GM18499 (cell line): ENCODE results near the gene CALU.

ENCODE experiments used
- ATAC-seq: cut with Tn5 transposase; IDR thresholded peaks from one replicate; pipeline ENCODE4 v1.9.1; 2021; ENCODE audit warnings: moderate number of reproducible peaks; ENCODE audit not compliant: insufficient read depth, unreplicated experiment

CALU gene

DNA sequence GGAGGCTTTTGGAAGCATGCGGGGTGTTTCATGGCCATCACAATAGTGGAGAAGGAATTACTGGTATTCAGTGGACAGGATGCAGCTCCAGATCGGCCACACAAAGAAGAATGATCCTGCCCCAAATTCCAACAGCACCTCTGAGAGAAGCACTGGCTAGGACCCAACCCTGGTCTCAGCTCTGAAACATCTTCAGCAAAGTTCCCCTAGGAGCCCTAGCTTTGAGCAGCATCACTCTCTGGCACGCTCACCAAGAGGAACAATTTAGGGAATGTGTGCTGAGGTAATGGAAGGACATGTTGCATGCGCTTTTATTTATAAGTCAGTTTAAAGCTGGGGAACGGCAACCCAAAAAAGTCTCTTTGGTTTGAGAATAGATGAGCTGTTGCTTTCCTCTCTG, 42.0 kb downstream of the CALU start:
- ATAC-seq = no peak

DNA sequence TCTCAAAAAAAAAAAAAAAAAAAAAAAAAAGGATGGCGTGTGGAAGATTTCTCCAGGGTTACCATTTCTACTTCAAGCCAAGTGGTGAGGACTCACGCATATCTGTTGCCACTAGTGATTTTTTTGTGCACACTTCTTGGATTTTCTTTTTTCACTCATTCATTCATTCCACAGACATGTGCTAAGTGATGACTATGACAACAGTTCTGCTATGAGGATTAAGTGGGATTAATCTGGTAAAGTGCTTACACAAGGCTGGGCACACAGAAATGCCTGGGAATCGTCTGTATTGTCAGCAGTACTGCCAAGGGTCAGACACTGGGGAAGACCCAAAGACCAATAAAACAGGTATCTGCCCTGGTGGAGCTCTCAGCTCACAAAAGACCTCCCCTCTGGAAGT, 42.7 kb downstream of the CALU start:
- no peak for ATAC-seq

DNA sequence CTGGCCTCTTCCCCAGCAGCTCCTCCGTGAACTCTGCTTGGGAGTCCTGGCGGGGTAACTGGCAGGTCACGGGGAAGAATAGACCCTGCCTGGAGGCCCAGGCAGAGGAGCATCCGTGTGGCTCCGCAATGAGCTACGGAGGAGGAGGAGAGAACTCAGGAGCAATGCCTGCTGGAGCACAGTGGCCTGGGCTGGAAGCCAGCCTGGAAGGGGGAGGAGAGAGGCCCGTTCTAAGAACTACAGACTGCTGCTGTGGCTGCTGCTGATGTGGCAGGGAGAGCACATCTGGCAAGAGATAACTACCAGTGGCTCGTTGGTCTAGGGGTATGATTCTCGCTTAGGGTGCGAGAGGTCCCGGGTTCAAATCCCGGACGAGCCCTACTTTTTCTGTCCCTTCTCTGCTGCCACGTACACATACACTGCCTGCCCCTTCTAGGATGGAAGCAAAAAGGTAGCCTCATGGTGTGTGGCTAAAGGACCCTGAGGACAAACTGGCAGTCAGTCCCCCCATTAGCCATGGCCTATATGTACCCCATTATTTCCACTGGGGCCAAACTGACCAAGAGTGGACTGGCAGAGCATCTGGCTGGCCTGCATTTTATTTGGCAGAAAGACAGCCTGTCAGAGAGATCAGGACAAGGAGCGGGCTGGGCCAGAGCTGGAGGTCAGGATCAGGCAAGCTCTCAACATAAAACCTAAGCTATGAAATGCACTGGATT, 44.1 kb downstream of the CALU start:
- ATAC-seq = no peak

DNA sequence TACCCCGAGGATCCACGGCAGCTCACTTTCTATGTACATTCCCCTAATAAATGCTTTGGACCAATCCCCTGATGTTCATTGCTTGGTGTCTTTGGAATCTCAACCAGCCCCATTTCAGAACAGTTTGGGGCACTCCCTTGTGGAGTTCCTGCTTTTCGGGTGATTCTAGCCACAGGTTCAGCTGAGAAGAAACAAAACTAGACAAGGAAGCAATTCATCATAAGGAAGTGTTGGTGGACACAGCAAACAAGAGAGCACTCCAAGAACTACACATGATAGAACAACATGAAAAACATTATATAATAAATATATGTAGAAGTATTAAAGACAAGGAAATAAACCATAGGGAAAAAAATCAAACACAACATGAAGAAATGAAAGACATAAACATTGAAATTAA, 46.6 kb downstream of the CALU start:
- ATAC-seq = no peak

DNA sequence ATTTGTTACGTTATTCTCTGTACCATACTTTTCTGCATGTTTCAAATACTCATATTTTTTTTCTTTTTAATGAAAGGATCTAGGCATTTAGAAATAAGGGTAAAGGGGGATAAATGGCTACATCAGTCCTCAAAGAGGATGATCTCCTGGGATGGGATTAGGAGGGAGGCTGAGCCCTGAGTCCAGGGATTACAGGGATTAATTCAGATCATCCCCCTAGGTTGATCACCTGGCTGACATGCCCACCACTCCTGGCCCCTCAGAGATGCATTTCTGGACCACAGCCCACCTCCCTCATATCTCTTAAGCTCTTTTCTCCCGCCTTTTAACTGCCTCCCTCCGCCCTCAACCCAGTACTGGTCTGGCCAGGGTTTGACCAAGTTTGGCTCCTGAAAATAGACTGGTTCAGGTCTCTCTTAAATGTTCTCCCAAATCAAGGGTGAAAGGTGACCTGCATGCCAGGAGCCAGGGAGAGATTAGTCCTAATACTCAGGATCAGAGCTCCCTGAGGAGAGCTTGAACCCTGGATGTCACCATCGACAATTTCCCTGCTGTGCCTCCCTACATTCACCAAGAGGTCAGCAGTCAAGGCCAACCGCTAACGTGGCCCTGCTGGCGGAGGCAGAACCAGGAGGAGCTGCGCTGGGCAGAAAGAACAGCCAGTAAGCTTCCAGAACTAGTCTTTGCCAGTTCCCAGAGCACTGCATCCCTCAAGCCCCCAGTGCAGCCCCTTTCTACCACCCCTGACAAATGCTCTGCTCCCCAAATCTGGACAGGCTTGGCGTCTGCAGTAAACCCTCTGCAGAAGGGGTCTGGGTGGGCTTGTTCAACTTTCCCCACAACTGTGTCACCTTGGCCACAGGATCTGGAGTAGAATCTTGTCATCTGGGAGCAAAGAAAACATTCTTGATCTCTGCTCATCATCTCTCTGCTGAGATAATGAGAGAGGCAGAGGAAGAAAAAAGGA, 49.6 kb downstream of the CALU start:
- no peak for ATAC-seq

DNA sequence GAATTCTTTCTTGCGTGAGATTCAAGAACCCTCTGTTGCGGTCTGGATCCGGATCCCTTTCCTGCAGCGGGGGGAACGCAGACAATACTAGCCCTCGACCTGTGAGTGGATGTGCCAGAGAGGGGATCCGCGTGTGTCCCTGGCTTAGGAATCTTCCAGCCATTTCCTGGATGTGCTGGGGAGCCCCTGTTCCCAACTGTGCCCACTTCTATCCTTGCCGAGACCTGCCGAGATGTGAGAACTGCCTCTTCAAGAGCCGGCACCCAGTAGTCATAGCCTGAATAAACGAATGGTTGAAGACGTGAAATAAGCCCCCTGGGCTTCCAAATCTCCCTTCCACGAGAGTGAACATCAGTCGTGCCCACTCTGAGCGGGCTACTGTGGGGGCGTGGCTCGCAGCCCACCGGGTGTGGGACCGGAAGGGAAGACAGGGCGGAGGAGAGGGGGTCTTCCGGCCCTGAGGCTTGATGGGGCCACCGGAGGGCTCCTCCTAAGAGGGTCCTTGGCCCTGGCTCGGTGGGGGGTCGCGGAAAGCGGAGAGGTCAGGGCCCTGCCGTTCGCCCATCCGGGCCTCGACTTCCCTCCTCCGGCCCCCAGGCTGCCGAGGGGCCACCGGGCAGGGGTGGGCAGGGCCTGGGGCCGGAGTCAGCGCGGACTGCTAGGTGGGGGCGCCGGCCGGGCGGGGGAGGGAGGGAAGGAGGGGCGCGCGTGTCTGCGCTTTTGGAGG, 51.3 kb downstream of the CALU start:
- ATAC-seq = no peak

DNA sequence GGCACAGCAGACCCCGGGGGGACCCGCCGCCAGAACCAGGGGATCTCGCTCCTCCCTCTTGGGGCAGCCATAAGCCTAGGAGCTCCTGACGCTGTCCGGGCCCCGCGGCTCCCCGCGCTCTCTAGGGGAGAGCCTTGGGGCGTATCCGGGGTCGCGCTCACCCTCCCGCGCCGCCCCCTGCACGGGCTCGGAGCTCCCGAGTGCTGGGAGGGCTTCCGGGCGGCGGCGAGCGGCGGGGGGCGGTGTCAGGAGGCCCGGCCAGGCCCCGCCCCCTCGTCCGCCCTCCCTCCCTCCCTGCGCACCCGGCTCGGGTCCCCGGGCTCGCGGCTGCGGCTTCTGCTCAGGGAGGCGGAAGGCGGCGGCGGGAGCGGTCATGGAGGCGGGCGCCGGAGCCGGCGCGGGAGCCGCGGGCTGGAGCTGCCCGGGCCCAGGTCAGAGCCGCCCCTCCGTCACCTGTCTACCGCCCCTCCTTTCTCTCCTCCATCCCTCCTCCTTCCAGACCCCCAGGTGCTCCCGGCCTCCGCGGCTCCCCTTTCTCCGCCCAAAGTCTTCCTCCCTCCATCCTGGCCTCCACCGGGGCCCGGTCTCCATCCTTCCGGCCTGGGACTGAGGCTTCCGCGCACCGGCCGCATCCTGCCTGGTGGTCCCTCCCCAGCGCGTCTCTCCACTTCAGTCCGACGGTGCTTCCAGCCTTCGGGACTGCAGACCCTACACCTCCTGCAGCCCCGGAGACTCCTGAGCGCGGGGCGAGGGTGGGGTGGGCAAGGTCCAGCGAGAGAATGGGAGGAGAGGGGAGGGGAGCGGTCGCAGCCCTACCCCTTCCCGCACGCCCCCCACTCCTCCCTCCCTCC, 52.2 kb downstream of the CALU start, which contains the start of gene CCDC136:
CCDC136 (plus strand) TSS at position 848 of the 851 bp plus-strand sequence. CDS start 444 bp downstream, outside the sequence.
- no peak for ATAC-seq

DNA sequence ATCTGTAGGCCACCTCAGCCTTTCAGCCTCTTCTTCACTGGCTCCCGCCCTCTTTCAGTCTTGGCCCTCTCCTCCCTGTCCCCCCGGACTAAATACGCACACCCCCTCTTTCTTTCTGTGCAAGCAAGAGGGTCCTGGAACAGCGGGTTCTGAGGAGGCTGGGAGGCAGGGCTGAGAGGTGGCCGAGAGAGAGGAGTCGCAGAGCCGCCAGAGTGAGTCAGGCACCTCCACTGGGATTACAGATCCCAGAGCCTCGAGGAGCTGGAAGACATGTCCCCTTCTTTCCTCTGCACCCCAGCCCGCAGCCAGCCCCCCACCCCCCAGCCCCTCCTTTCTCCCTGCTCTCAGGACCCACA, 52.8 kb downstream of the CALU start:
- ATAC-seq = no peak

DNA sequence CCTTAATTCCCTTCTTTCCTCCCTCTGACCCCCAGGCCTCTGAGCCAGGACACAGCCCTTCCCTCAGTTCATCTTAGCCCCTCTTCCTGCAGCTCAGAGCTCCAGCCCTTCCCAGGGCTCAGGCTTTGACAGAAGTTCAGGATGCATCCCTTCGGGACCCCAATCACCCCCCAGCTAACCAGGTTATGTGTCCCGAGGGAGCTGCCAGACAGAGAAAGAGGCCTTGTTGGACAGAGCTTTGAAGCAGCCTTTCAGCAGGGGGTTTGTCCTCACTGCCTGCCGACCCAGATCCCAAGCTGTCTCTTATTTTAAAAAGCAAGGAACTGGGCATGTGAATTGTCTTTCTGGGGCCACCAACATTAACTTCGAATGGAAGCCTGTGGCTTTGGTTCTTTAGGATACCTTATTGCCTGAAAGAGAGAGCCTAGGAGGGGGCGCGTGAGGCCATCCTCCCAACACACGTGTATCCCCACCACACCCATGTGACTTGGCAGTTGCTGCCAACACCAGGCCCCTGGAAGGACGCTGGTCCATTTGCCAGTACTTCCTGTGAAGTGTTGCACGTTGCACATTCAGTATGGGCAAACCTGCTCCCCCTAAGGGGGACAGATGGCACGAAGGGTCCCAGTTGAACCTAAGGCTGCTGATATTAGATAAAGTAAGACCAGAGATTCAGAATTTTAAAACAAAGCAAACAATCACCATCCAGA, 53.5 kb downstream of the CALU start:
- ATAC-seq = no peak

DNA sequence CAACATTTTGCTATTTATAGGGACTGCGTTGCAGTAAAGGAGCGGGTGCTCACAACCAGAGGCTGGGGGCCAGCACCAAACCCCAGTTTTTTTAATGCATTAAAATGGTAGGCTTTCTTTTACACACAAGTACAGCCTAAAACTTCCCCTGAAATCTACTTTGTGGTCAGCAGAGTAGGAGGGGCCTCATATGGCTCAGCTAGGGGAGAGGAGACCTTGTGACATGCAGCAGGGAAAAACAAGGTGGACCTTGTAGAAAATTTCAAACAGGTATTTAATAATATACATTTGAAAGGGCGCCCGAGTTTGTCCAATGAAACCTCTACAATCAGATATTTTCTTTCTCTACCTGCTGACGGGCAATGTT, 54.0 kb downstream of the CALU start:
- ATAC-seq = no peak

DNA sequence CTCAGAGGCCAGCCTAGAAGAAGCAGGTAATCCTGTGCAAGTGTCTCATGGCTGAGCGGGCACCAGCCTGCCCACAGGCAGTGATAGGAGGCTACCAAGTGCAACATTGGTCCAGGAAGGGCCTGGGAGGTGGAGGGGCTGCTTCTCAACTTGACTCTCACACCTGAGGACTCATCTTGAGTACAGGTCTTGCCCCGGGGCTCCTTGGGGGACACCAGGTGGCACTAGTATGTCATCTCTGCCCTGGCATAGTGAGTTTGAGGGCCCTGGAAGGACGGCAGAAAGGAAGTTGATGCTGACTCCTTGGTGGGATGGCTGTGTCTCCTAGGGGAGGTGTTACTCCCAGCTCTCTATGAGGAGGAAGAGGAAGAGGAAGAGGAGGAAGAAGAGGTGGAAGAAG, 54.9 kb downstream of the CALU start:
- ATAC-seq = no peak

DNA sequence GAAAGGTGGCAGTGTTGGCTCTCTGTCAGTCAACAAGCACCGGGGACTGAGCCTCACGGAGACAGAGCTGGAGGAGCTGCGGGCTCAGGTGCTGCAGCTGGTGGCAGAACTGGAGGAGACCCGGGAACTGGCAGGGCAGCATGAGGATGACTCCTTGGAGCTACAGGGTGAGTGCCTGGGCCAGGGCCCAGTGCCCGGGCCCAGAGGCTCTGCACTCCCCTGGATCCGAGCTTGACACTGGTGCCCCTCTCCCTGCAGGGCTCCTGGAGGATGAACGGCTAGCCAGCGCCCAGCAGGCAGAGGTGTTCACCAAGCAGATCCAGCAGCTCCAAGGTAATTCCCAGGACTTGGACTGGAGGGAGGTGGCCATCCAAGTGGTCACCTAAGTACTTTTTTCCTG, 55.3 kb downstream of the CALU start:
- ATAC-seq = no peak

DNA sequence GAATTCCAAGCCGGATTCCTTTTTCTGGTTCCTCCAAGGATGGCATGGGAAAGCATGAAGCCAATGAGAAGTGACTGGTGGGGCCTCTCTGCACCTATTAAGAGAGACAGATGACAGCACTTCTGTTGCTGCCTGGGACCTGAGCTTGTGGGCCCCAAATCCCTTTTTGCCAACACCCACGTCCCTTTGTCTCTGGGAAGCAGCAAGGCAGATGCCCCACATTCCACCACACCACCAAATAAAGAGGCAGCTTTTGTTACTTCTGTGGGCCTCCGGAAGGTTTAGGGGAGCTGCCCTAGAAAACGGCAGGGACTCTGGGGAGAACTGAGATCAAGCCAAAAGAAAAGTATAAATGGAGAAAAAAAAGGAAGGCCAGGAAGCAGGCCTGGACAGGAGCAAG, 56.0 kb downstream of the CALU start:
- ATAC-seq = no peak

DNA sequence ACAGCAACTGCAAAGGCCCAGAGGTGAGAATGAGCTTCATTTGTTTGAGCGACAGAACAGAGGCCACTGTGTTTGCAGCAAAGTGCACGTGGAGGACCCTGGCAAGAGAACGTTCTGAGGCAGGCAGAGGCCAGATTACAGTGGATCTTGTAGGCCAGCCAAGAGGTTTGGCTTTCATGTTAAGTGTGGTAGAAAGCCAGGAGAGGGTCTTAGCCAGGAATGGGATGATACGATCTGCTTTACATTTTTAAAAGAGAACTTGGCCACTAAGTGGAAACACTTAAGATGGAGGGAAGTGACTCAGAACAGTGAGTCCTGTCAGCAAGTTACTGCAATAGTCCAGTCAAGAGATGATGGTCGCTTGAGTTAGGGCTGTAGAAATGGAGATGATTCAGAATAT, 57.2 kb downstream of the CALU start:
- ATAC-seq = no peak

DNA sequence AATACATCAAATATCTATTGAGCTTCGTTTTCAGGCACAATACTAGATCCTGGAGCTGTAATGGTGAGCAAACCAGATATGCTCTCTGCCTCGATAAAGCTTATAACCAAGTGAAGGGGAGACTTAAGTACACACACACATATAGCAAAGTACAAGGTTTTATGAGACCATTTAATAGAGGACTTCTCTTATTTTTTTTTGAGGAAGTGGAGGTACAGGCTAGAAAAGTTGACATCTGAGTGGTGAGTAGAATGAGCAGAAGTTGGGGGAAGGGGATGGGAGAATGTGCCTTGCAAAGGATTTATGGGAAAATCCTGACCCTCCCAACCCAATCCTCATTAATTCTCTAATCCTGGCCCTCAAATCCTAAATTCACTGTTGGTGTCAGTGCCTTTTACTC, 60.3 kb downstream of the CALU start:
- no peak for ATAC-seq

DNA sequence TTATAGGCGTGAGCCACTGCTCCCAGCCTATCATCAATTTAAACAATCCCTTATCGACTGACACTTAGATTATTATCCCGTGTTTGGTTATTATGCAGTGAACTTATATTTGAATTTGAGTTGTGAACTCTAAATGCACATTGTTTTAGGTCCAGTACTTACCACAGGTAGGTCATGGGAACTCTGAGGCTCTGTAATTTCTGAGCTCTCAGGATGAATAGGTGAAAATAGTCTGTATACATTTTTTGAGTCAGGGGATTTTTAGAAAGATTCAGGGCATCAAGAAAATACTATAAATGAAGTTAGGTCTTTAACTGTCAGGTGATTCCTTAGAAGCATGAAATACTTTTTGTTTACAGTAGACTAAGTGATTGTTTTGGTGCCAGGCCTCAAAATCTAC, 61.4 kb downstream of the CALU start:
- no peak for ATAC-seq

DNA sequence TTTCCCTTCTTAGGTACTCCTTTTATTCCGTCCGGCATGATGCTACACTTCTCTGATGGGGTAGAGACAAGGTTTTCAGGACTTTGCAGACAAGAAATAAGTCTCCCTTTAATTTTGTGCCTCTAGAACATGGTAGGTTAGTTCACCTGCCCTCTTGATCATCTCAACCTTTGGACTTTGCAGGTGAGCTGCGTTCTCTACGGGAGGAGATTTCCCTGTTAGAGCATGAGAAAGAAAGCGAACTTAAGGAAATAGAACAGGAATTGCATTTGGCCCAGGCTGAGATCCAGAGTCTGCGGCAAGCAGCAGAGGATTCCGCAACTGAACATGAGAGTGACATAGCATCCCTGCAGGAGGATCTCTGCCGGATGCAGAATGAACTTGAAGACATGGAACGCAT, 61.8 kb downstream of the CALU start:
- no peak for ATAC-seq

DNA sequence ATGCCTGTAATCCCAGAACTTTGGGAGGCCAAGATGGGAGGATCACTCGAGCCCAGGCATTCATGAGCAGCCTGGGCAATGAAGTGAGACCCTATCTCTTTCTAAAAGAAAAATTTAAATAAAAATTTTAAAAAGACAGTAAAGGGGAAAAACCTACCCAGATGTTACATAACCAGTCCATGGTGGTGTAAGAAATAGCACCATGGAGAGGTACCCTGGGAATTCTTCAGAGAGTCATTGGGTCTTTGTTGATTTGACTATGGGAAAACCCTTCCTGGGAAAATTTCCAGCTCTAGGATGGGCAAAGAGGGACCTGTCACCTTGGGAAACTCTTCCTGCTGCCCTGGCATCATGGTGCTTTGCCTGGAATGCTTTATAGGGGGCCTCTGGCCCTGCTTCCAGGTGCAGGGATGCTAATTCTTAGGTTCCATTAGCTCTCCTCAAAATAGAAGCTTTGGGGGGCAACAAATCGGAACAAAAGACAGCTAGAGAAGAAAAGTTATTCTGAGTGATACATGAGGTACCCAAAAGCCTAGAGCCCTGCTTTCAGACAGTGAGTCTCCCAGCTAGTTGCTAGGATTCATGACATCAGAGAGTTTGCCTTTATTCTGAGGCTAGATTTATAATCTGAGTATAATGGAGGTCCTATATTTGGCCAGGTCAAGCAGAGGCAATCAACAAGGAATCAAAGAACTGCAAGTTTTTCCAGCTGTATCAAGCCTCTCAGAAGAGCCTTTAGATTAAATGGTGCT, 62.7 kb downstream of the CALU start:
- no peak for ATAC-seq

DNA sequence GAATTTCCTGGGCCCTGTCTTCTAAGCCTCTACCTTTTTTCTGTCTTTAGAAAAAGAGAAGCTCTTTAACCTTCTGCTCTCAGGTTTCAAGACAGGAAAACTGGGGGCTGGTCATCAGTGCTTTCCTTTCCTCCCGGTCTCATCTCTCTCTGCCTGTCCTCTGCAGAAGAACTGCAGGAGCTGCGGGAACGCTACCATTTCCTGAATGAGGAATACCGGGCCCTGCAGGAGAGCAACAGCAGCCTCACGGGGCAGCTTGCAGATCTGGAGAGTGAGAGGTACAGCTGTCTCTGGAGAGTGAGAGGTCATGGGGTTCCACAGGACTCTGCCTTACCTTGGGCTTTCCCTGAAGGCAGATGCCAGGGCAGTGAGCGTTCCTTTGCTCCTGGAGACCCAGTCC, 65.3 kb downstream of the CALU start:
- ATAC-seq = no peak
